BLaER1 (cell line): Measurements from ENCODE around the gene FAM228B.
A peak's percentile ranks its signal among the peaks of the same experiment; 100 is the strongest.

Source experiments
- H3K27ac ChIP-seq: shearing (Covaris generic); formaldehyde crosslinking; 2 replicates; pipeline ENCODE4 v1.8.1; 2022
- H3K27me3 ChIP-seq: shearing (Covaris generic); formaldehyde crosslinking; 2 replicates; pipeline ENCODE4 v1.8.1; 2022
- H3K36me3 ChIP-seq: shearing (Covaris generic); formaldehyde crosslinking; 2 replicates; pipeline ENCODE4 v1.8.1; 2022
- H3K4me1 ChIP-seq: shearing (Covaris generic); formaldehyde crosslinking; 2 replicates; pipeline ENCODE4 v1.8.1; 2022
- H3K4me2 ChIP-seq: shearing (Covaris generic); formaldehyde crosslinking; 2 replicates; pipeline ENCODE4 v1.8.1; 2022
- H3K4me3 ChIP-seq: shearing (Covaris generic); formaldehyde crosslinking; 2 replicates; pipeline ENCODE4 v1.8.1; 2022
- H3K9ac ChIP-seq: shearing (Covaris generic); formaldehyde crosslinking; 2 replicates; pipeline ENCODE4 v1.8.1; 2022
- H3K9me3 ChIP-seq: shearing (Covaris generic); formaldehyde crosslinking; 2 replicates; pipeline ENCODE4 v1.8.1; 2022
- H4K20me1 ChIP-seq: shearing (Covaris generic); formaldehyde crosslinking; 2 replicates; pipeline ENCODE4 v1.8.1; 2022
- Cebpa-rat ChIP-seq: shearing (Covaris generic); IDR thresholded peaks from 2 replicates; pipeline ENCODE4 v1.8.1; 2022

The FAM228B gene

GRCh38 chr2:24123195-24123921, at the start of gene FAM228B, which contains the start of gene PFN4:
TSS of gene FAM228B (plus strand) at chr2:24123469. CDS start at chr2:24124362, 893 bp downstream.
TSS of gene PFN4 (minus strand) at chr2:24123334. CDS start at chr2:24122535, 799 bp downstream.
- Histone ChIP-seq H3K4me3 (peak within 1 kb of the TSS; percentile 82), H3K4me2 (peak within 1 kb of the TSS; percentile 93), H3K4me1 (peaks cover 23% of the 10 kb centered on the region), H3K27ac (peak within 1 kb of the TSS; percentile 89), H3K36me3 (no peaks in the 10 kb centered on the region), H3K9me3 (no peaks in the 10 kb centered on the region), H4K20me1 (no peaks in the 10 kb centered on the region), H3K27me3 (no peaks in the 10 kb centered on the region), H3K9ac (peak within 1 kb of the TSS; percentile 91)
- TF ChIP-seq Cebpa-rat, result no peak

GRCh38 chr2:24073816-24074215, 49.5 kb upstream of the FAM228B start:
- Histone ChIP-seq H3K27ac (no peak overlapping the region), H3K4me2 (no peak overlapping the region), H3K4me3 (no peak overlapping the region), H4K20me1 (peaks cover 57% of the 10 kb centered on the region), H3K9ac (no peak overlapping the region), H3K9me3 (no peaks in the 10 kb centered on the region), H3K27me3 (no peaks in the 10 kb centered on the region), H3K36me3 (peaks cover 52% of the 10 kb centered on the region), H3K4me1 (peaks cover 35% of the 10 kb centered on the region)
- no peak for TF ChIP-seq Cebpa-rat

GRCh38 chr2:24075259-24075658, 48.0 kb upstream of the FAM228B start:
- H3K4me3 ChIP-seq, result peak overlapping the region; percentile 84

GRCh38 chr2:24075915-24076848, 47.1 kb upstream of the FAM228B start, which contains the start of gene SF3B6:
TSS of gene SF3B6 (minus strand) at chr2:24076326. CDS start at chr2:24076229, 97 bp downstream.
- Histone ChIP-seq H3K4me3 (peak within 1 kb of the TSS; percentile 84), H3K9me3 (no peaks in the 10 kb centered on the region), H3K9ac (peak within 1 kb of the TSS; percentile 88), H3K27ac (peak within 1 kb of the TSS; percentile 84), H4K20me1 (peaks cover 36% of the 10 kb centered on the region), H3K4me2 (peak within 1 kb of the TSS; percentile 93), H3K4me1 (peaks cover 30% of the 10 kb centered on the region), H3K36me3 (peaks cover 46% of the 10 kb centered on the region), H3K27me3 (no peaks in the 10 kb centered on the region)
- no peak for TF ChIP-seq Cebpa-rat

More at GRCh38 chr2:24075259-24075658, 48.0 kb upstream of the FAM228B start:
- no peaks in the 10 kb centered on the region for H3K27me3 ChIP-seq
- no peak overlapping the region for H3K27ac ChIP-seq
- H4K20me1 ChIP-seq, result peaks cover 44% of the 10 kb centered on the region
- H3K9ac ChIP-seq, result peak overlapping the region; percentile 88
- peaks cover 30% of the 10 kb centered on the region for H3K4me1 ChIP-seq
- TF ChIP-seq Cebpa-rat, result no peak
- peaks cover 47% of the 10 kb centered on the region for H3K36me3 ChIP-seq
- H3K9me3 ChIP-seq, result no peaks in the 10 kb centered on the region
- peak overlapping the region; percentile 73 for H3K4me2 ChIP-seq

- H3K4me2 ChIP-seq, result peak overlapping the region; percentile 93
- no peak for TF ChIP-seq Cebpa-rat
Measured at GRCh38 chr2:24076849-24077534, 46.3 kb upstream of the FAM228B start.

GRCh38 chr2:24077535-24077877, 45.8 kb upstream of the FAM228B start:
- H3K9ac ChIP-seq, result peak overlapping the region; percentile 88
- peak overlapping the region; percentile 84 for H3K4me3 ChIP-seq
- H3K4me2 ChIP-seq, result peak overlapping the region; percentile 93
- H3K27me3 ChIP-seq, result no peaks in the 10 kb centered on the region
- no peak for TF ChIP-seq Cebpa-rat
- no peaks in the 10 kb centered on the region for H3K9me3 ChIP-seq
- H3K4me1 ChIP-seq, result peaks cover 30% of the 10 kb centered on the region
- H3K36me3 ChIP-seq, result peaks cover 46% of the 10 kb centered on the region
- H3K27ac ChIP-seq, result peak overlapping the region; percentile 74
- peaks cover 25% of the 10 kb centered on the region for H4K20me1 ChIP-seq

More at GRCh38 chr2:24076849-24077534, 46.3 kb upstream of the FAM228B start:
- Histone ChIP-seq H3K27me3 (no peaks in the 10 kb centered on the region), H3K27ac (peak overlapping the region; percentile 74), H3K9me3 (no peaks in the 10 kb centered on the region), H3K9ac (peak overlapping the region; percentile 88), H3K4me1 (peaks cover 30% of the 10 kb centered on the region), H4K20me1 (peaks cover 29% of the 10 kb centered on the region), H3K4me3 (peak overlapping the region; percentile 84), H3K36me3 (peaks cover 46% of the 10 kb centered on the region)

GRCh38 chr2:24077879-24078278, 45.4 kb upstream of the FAM228B start:
- Histone ChIP-seq H3K4me3 (peak overlapping the region; percentile 84), H4K20me1 (peaks cover 21% of the 10 kb centered on the region), H3K27ac (peak overlapping the region; percentile 74; the same call in 1 of the 2 replicates), H3K9me3 (no peaks in the 10 kb centered on the region), H3K4me2 (peak overlapping the region; percentile 93), H3K36me3 (peaks cover 46% of the 10 kb centered on the region), H3K4me1 (peaks cover 30% of the 10 kb centered on the region), H3K27me3 (no peaks in the 10 kb centered on the region), H3K9ac (peak overlapping the region; percentile 88)
- no peak for TF ChIP-seq Cebpa-rat

GRCh38 chr2:24080701-24081100, 42.6 kb upstream of the FAM228B start:
- no peak for TF ChIP-seq Cebpa-rat
- no peaks in the 10 kb centered on the region for H3K9me3 ChIP-seq
- H4K20me1 ChIP-seq, result no peaks in the 10 kb centered on the region
- H3K4me3 ChIP-seq, result no peak overlapping the region
- peaks cover 33% of the 10 kb centered on the region for H3K4me1 ChIP-seq
- H3K4me2 ChIP-seq, result no peak overlapping the region
- no peak overlapping the region for H3K9ac ChIP-seq
- H3K36me3 ChIP-seq, result peaks cover 36% of the 10 kb centered on the region
- H3K27me3 ChIP-seq, result no peaks in the 10 kb centered on the region
- H3K27ac ChIP-seq, result no peak overlapping the region
